ENCODE data around the gene DYNLT1.
"Not testable (repeated sequence)": the region's sequence is repeated elsewhere in the genome, so short reads cannot be mapped to it uniquely, and the experiment has no call there.

DYNLT1 gene

GRCh38 chr6:158624684-158625682 lies 19.6 kb downstream of the DYNLT1 start:
- DNase-seq (ENCODE audit: low read depth in 2 of 2, low spot score in 1 of 2): no peak

- no peak for DNase-seq (ENCODE audit: low read depth in 2 of 2, low spot score in 1 of 2)
Observed at GRCh38 chr6:158622545-158623190, 21.9 kb downstream of the DYNLT1 start.

GRCh38 chr6:158621694-158622544 lies 22.6 kb downstream of the DYNLT1 start:
- DNase-seq (ENCODE audit: low read depth in 2 of 2, low spot score in 1 of 2): no peak

GRCh38 chr6:158620963-158621693 lies 23.4 kb downstream of the DYNLT1 start:
- DNase-seq (ENCODE audit: low read depth in 2 of 2, low spot score in 1 of 2): no peak

GRCh38 chr6:158619922-158620801 lies 24.4 kb downstream of the DYNLT1 start:
- DNase-seq (ENCODE audit: low read depth in 2 of 2, low spot score in 1 of 2): no peak

GRCh38 chr6:158618289-158618688 lies 26.3 kb downstream of the DYNLT1 start:
- DNase-seq (ENCODE audit: low read depth in 2 of 2, low spot score in 1 of 2): not testable (repeated sequence)

GRCh38 chr6:158614606-158615005 lies 29.9 kb downstream of the DYNLT1 start:
- not testable (repeated sequence) for DNase-seq (ENCODE audit: low read depth in 2 of 2, low spot score in 1 of 2)

- DNase-seq (ENCODE audit: low read depth in 2 of 2, low spot score in 1 of 2): no peak
Observed at GRCh38 chr6:158611541-158612370, 32.8 kb downstream of the DYNLT1 start.

- no peak for DNase-seq (ENCODE audit: low read depth in 2 of 2, low spot score in 1 of 2)
Observed at GRCh38 chr6:158611039-158611438, 33.5 kb downstream of the DYNLT1 start.

- DNase-seq (ENCODE audit: low read depth in 2 of 2, low spot score in 1 of 2): no peak
Observed at GRCh38 chr6:158610319-158610968, 34.1 kb downstream of the DYNLT1 start.

GRCh38 chr6:158609455-158610155 lies 34.9 kb downstream of the DYNLT1 start:
- DNase-seq (ENCODE audit: low read depth in 2 of 2, low spot score in 1 of 2): no peak

GRCh38 chr6:158608221-158608620 lies 36.3 kb downstream of the DYNLT1 start:
- no peak for DNase-seq (ENCODE audit: low read depth in 2 of 2, low spot score in 1 of 2)

GRCh38 chr6:158607411-158608170 lies 37.0 kb downstream of the DYNLT1 start:
- no peak for DNase-seq (ENCODE audit: low read depth in 2 of 2, low spot score in 1 of 2)

- no peak for DNase-seq (ENCODE audit: low read depth in 2 of 2, low spot score in 1 of 2)
Observed at GRCh38 chr6:158606935-158607334, 37.6 kb downstream of the DYNLT1 start.

- DNase-seq (ENCODE audit: low read depth in 2 of 2, low spot score in 1 of 2): not testable (repeated sequence)
Observed at GRCh38 chr6:158606011-158606410, 38.5 kb downstream of the DYNLT1 start.

GRCh38 chr6:158605266-158605878 lies 39.2 kb downstream of the DYNLT1 start:
- no peak for DNase-seq (ENCODE audit: low read depth in 2 of 2, low spot score in 1 of 2)

- no peak for DNase-seq (ENCODE audit: low read depth in 2 of 2, low spot score in 1 of 2)
Observed at GRCh38 chr6:158604048-158604406, 40.5 kb downstream of the DYNLT1 start.

Data from stimulated activated CD8-positive, alpha-beta memory T cell treated with anti-CD3 and anti-CD28 coated beads, Interleukin-4, amount 100 ng/mL, for 1 hour (primary cell).